GM12891 (cell line): Measurements from ENCODE around the gene KNDC1.

Source experiments
- POLR2A ChIP-seq: IDR thresholded peaks from 2 replicates; pipeline ENCODE4 v1.6.1; 2011; ENCODE audit warnings: low read depth, low read length, control low read depth
- TAF1 ChIP-seq: IDR thresholded peaks from 2 replicates; pipeline ENCODE4 v1.6.1; 2011; ENCODE audit warnings: low read depth, low read length, control low read depth

- TF ChIP-seq TAF1 (no peak), POLR2A (no peak)
These were observed at the start of gene KNDC1 for GRCh38 chr10:133159950-133160825.
